ENCODE results near the gene CREB3L2.

DNA sequence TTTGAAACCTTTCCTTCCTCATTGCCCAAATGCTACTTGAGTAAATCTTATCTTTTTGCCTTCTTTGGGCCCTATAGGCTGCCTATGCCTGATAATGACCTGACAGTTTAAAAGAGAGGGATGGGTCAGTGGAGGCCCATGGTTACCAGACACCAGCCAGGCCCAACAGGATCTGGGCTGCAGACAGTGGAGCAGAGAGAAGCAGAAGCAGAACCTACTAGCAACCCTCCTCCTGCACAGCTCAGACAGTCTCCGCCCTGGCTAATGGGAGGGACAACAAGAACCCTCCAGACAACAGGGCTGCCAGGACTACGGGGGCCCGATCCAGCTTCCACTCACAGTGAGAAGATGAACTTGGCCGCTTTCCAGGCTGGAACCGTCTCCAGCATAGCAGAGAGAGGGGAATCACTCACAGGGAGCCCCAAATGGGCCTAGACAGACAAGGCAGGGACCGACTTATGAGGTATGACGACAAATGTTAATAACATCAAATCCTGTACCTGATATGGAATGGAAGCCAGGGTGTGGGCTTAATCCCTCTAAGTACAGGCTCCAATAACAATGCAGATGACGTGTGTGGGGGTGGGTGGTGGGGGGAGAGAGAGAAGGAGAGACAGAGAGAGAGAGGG is 123.4 kb downstream of the CREB3L2 start:
- TF ChIP-seq, protein P1, sequence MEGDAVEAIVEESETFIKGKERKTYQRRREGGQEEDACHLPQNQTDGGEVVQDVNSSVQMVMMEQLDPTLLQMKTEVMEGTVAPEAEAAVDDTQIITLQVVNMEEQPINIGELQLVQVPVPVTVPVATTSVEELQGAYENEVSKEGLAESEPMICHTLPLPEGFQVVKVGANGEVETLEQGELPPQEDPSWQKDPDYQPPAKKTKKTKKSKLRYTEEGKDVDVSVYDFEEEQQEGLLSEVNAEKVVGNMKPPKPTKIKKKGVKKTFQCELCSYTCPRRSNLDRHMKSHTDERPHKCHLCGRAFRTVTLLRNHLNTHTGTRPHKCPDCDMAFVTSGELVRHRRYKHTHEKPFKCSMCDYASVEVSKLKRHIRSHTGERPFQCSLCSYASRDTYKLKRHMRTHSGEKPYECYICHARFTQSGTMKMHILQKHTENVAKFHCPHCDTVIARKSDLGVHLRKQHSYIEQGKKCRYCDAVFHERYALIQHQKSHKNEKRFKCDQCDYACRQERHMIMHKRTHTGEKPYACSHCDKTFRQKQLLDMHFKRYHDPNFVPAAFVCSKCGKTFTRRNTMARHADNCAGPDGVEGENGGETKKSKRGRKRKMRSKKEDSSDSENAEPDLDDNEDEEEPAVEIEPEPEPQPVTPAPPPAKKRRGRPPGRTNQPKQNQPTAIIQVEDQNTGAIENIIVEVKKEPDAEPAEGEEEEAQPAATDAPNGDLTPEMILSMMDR (IDR thresholded peaks at IDR 0.05; ENCODE audit: insufficient read depth, low read length) = no peak
- no peak for TF ChIP-seq POLR2AphosphoS5 (IDR thresholded peaks at IDR 0.05; ENCODE audit: low read depth)
- TF ChIP-seq SPI1 (IDR thresholded peaks at IDR 0.05; ENCODE audit: borderline replicate concordance, low read depth) = no peak
- TF ChIP-seq, protein P2, sequence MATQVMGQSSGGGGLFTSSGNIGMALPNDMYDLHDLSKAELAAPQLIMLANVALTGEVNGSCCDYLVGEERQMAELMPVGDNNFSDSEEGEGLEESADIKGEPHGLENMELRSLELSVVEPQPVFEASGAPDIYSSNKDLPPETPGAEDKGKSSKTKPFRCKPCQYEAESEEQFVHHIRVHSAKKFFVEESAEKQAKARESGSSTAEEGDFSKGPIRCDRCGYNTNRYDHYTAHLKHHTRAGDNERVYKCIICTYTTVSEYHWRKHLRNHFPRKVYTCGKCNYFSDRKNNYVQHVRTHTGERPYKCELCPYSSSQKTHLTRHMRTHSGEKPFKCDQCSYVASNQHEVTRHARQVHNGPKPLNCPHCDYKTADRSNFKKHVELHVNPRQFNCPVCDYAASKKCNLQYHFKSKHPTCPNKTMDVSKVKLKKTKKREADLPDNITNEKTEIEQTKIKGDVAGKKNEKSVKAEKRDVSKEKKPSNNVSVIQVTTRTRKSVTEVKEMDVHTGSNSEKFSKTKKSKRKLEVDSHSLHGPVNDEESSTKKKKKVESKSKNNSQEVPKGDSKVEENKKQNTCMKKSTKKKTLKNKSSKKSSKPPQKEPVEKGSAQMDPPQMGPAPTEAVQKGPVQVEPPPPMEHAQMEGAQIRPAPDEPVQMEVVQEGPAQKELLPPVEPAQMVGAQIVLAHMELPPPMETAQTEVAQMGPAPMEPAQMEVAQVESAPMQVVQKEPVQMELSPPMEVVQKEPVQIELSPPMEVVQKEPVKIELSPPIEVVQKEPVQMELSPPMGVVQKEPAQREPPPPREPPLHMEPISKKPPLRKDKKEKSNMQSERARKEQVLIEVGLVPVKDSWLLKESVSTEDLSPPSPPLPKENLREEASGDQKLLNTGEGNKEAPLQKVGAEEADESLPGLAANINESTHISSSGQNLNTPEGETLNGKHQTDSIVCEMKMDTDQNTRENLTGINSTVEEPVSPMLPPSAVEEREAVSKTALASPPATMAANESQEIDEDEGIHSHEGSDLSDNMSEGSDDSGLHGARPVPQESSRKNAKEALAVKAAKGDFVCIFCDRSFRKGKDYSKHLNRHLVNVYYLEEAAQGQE (IDR thresholded peaks at IDR 0.05; ENCODE audit: insufficient replicate concordance, low read depth) = no peak

All from HL-60 (cell line).